Neutrophil (primary cell): Measurements from ENCODE around the gene ZNF292.

Experiments
- H3K27ac ChIP-seq: fragments of 200-600 bp; sonication (generic); 2 replicates; pipeline ENCODE4 v1.5.1; 2016; ENCODE audit warnings: mild to moderate bottlenecking, moderate library complexity
- H3K27me3 ChIP-seq: fragments of 200-600 bp; sonication (generic); 2 replicates; pipeline ENCODE4 v1.6.0; 2016; ENCODE audit warnings: mild to moderate bottlenecking
- H3K36me3 ChIP-seq: fragments of 200-600 bp; sonication (generic); 2 replicates; pipeline ENCODE4 v1.5.1; 2017
- H3K4me1 ChIP-seq, 2 experiments: fragments of 200-600 bp in 1 of 2; sonication (generic) in 1 of 2; 1 replicate in 1 of 2; 2 replicates in 1 of 2; pipeline versions ENCODE4 v1.5.1 to v1.6.1; 2013 to 2016; ENCODE audit warnings: low read depth in 1 of 2, low read length in 1 of 2, mild to moderate bottlenecking in 1 of 2, moderate library complexity in 1 of 2; ENCODE audit not compliant: control insufficient read depth in 1 of 2, insufficient read depth in 1 of 2
- H3K4me3 ChIP-seq, 2 experiments: fragments of 200-600 bp in 1 of 2; sonication (generic) in 1 of 2; 1 replicate in 1 of 2; 2 replicates in 1 of 2; pipeline ENCODE4 v1.5.1; 2013 to 2016; ENCODE audit warnings: low read depth in 1 of 2, low read length in 1 of 2, mild to moderate bottlenecking in 1 of 2, moderate library complexity in 1 of 2
- H3K9me3 ChIP-seq: fragments of 200-600 bp; sonication (generic); 2 replicates; pipeline ENCODE4 v1.5.1; 2016
- TF ChIP-seq, protein P1 (sequence below): fragments of 200-600 bp; sonication (generic); IDR thresholded peaks from 2 replicates; pipeline ENCODE4 v1.5.1; 2016; ENCODE audit warnings: antibody characterized with exemption

Gene ZNF292

DNA sequence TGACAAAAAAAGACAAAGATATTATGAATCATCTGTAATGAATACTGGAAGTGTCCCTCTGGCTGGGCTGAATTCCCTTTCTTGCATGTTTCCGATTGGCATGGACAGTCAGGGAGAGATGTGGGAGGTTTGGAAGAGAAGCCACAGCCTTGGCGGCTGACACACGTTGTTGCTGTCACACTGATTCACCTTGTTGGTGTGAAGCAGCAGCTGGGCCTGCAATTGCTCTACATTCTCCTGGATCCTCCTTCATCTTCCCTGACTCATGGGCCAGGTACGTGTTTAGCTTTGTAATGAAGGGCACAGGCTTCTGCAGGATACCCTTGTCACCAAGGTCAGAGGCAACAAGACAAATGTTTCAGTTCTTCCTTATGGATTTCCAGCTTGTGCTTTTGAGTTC, 153.6 kb downstream of the ZNF292 start:
- TF ChIP-seq, protein P1, sequence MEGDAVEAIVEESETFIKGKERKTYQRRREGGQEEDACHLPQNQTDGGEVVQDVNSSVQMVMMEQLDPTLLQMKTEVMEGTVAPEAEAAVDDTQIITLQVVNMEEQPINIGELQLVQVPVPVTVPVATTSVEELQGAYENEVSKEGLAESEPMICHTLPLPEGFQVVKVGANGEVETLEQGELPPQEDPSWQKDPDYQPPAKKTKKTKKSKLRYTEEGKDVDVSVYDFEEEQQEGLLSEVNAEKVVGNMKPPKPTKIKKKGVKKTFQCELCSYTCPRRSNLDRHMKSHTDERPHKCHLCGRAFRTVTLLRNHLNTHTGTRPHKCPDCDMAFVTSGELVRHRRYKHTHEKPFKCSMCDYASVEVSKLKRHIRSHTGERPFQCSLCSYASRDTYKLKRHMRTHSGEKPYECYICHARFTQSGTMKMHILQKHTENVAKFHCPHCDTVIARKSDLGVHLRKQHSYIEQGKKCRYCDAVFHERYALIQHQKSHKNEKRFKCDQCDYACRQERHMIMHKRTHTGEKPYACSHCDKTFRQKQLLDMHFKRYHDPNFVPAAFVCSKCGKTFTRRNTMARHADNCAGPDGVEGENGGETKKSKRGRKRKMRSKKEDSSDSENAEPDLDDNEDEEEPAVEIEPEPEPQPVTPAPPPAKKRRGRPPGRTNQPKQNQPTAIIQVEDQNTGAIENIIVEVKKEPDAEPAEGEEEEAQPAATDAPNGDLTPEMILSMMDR, result no peak
- Histone ChIP-seq H3K36me3 (no peaks in the 10 kb centered on the region), H3K4me1 (no peaks in the 10 kb centered on the region), H3K4me3 (no peak overlapping the region), H3K27me3 (peaks cover 45% of the 10 kb centered on the region), H3K27ac (no peak overlapping the region), H3K9me3 (no peaks in the 10 kb centered on the region)

DNA sequence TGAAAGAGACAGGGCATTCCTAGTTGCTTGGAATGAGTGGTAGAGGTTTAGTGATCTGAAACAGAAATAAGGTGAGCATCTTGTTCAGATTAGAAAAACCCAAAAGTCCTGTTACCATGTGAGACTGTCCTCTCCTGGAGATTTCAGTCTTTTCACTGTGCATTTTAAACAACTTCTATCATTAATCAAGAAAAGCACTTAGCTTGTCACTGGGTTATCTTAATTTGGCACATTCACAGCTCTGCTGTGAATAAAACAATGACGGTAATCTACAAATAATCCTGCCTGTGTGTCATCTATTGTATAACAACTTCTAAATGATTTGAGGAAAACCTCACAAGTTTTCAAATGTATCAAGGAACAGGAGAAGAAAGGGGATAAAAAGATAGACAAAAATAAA, 157.5 kb downstream of the ZNF292 start:
- TF ChIP-seq, protein P1, result no peak
- H3K4me3 ChIP-seq, result no peak overlapping the region

More for the DNA sequence above, 157.5 kb downstream of the ZNF292 start:
- Histone ChIP-seq H3K9me3 (no peaks in the 10 kb centered on the region), H3K27me3 (peaks cover 53% of the 10 kb centered on the region), H3K4me1 (no peaks in the 10 kb centered on the region), H3K27ac (no peak overlapping the region), H3K36me3 (no peaks in the 10 kb centered on the region)
